PC-3 (cell line): ENCODE results near the gene IFT122. TPM values are rescaled to one million over a fixed set of nuclear protein-coding genes. Genes with fewer than 3 reads are reported as not detected.

Source experiments
- ATAC-seq: fragments of 200-7000 bp; cut with Tn5 transposase; 2 replicates; pipeline ENCODE4 v1.9.1; 2020; ENCODE audit warnings: mild to moderate bottlenecking, moderate library complexity
- BruUV-seq: library from RNA; stranded (reverse); fragments of 400-500 nt; replicated peaks from 2 replicates; lab custom pipeline; 2021; lab: Mats Ljungman, UMichigan
- CTCF ChIA-PET: fragments of 300-600 bp; sonication (Branson Sonifier 250); formaldehyde crosslinking; loops from one replicate; lab custom pipeline; 2022; ENCODE audit warnings: antibody characterized with exemption; lab: Charles Lee
- POLR2A ChIA-PET: fragments of 300-600 bp; sonication (Branson Sonifier 250); formaldehyde crosslinking; loops from one replicate; lab custom pipeline; 2022; ENCODE audit warnings: antibody characterized with exemption; ENCODE audit not compliant: unreplicated experiment; lab: Charles Lee
- DNase-seq: peaks from one replicate; pipeline ENCODE4 v3.0.0-alpha.2; 2015
- H2AFZ ChIP-seq: fragments of 300-600 bp; sonication (generic); 2 replicates; pipeline ENCODE4 v1.6.0; 2016; ENCODE audit warnings: antibody characterized with exemption, low read length
- H3F3A ChIP-seq: fragments of 300-600 bp; sonication (generic); one replicate; pipeline ENCODE4 v1.6.0; 2017; ENCODE audit warnings: antibody characterized with exemption, low read length, control low read depth, mild to moderate bottlenecking; ENCODE audit not compliant: unreplicated experiment
- H3K27ac ChIP-seq: fragments of 300-600 bp; sonication (generic); 2 replicates; pipeline ENCODE4 v1.5.1; 2016; ENCODE audit warnings: mild to moderate bottlenecking, low read length
- H3K27me3 ChIP-seq: fragments of 300-600 bp; sonication (generic); 2 replicates; pipeline ENCODE4 v1.6.1; 2016; ENCODE audit warnings: low read length, mixed read lengths
- H3K36me3 ChIP-seq: fragments of 300-600 bp; sonication (generic); 2 replicates; pipeline ENCODE4 v1.6.1; 2016; ENCODE audit warnings: low read depth, mixed run types, low read length, mixed read lengths
- H3K4me1 ChIP-seq: fragments of 300-600 bp; sonication (generic); 2 replicates; pipeline ENCODE4 v1.5.1; 2016; ENCODE audit warnings: low read length; ENCODE audit not compliant: insufficient read depth
- H3K4me2 ChIP-seq: fragments of 300-600 bp; sonication (generic); 2 replicates; pipeline ENCODE4 v1.6.0; 2016; ENCODE audit warnings: low read length
- H3K4me3 ChIP-seq: fragments of 300-600 bp; sonication (generic); 2 replicates; pipeline ENCODE4 v1.5.1; 2016; ENCODE audit warnings: mild to moderate bottlenecking, low read length, mixed read lengths
- H3K79me2 ChIP-seq: fragments of 300-600 bp; sonication (generic); 2 replicates; pipeline ENCODE4 v1.6.1; 2017; ENCODE audit warnings: low read length, mixed read lengths
- H3K9ac ChIP-seq: fragments of 300-600 bp; sonication (generic); 2 replicates; pipeline ENCODE4 v1.6.0; 2016; ENCODE audit warnings: mild to moderate bottlenecking, low read length
- H3K9me2 ChIP-seq: fragments of 300-600 bp; sonication (generic); replicated peaks from 2 replicates; pipeline ENCODE4 v1.6.1; 2016; ENCODE audit warnings: mixed run types, low read length, mixed read lengths
- H3K9me3 ChIP-seq: fragments of 300-600 bp; sonication (generic); 2 replicates; pipeline ENCODE4 v1.6.1; 2016; ENCODE audit warnings: low read length, mixed read lengths
- H4K20me1 ChIP-seq: fragments of 300-600 bp; sonication (generic); 2 replicates; pipeline ENCODE4 v1.6.1; 2016; ENCODE audit warnings: low read length, mixed read lengths
- EZH2 ChIP-seq: fragments of 300-600 bp; sonication (generic); IDR thresholded peaks from one replicate; pipeline ENCODE4 v1.6.1; 2017; ENCODE audit warnings: antibody characterized with exemption, mild to moderate bottlenecking, low read length; ENCODE audit not compliant: unreplicated experiment
- EZH2phosphoT487 ChIP-seq: fragments of 300-600 bp; sonication (generic); IDR thresholded peaks from 2 replicates; pipeline ENCODE4 v1.6.1; 2018; ENCODE audit warnings: mild to moderate bottlenecking, antibody characterized with exemption, low read length, borderline replicate concordance
- intact Hi-C: fragments of 100-400 bp; cut with micrococcal nuclease; formaldehyde crosslinking; loops from 2 replicates; pipeline ENCODE4 v1.9.0; 2023
- total RNA-seq: library from RNA; depleted of rRNA; stranded (reverse); fragments of >200 nt; gene quantifications from 2 replicates; pipeline ENCODE4 v1.2.3, GENCODE V29; 2014
- TF ChIP-seq, protein P1 (sequence below): fragments of 300-600 bp; sonication (generic); conservative IDR thresholded peaks from 2 replicates; pipeline ENCODE4 v1.5.1; 2017; ENCODE audit warnings: antibody characterized with exemption, low read depth, mild to moderate bottlenecking, low read length

IFT122 gene
- total RNA-seq, 1 experiment from 2014 or later = 10.2 TPM

GRCh38 chr3:129536374-129536667, 96.3 kb downstream of the IFT122 start:
- BruUV-seq = no TSS peak
- DNase-seq = no peak
- intact Hi-C loops = no loop called here
- H3K4me3 ChIP-seq = no peak overlapping the region
- ChIA-PET CTCF (no interaction called here), POLR2A (no interaction called here)
- no peak overlapping the region for H2AFZ ChIP-seq
- TF ChIP-seq, protein P1, sequence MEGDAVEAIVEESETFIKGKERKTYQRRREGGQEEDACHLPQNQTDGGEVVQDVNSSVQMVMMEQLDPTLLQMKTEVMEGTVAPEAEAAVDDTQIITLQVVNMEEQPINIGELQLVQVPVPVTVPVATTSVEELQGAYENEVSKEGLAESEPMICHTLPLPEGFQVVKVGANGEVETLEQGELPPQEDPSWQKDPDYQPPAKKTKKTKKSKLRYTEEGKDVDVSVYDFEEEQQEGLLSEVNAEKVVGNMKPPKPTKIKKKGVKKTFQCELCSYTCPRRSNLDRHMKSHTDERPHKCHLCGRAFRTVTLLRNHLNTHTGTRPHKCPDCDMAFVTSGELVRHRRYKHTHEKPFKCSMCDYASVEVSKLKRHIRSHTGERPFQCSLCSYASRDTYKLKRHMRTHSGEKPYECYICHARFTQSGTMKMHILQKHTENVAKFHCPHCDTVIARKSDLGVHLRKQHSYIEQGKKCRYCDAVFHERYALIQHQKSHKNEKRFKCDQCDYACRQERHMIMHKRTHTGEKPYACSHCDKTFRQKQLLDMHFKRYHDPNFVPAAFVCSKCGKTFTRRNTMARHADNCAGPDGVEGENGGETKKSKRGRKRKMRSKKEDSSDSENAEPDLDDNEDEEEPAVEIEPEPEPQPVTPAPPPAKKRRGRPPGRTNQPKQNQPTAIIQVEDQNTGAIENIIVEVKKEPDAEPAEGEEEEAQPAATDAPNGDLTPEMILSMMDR = no peak
- TF ChIP-seq EZH2 (no peak), EZH2phosphoT487 (no peak)
- no peaks in the 10 kb centered on the region for H3K27me3 ChIP-seq
- no peak for ATAC-seq
- no peaks in the 10 kb centered on the region for H3K36me3 ChIP-seq
- no peaks in the 10 kb centered on the region for H3K9me2 ChIP-seq
- H3K4me2 ChIP-seq = no peak overlapping the region
- no peaks in the 10 kb centered on the region for H3K79me2 ChIP-seq
- no peak overlapping the region for H3K9ac ChIP-seq
- H3K4me1 ChIP-seq = no peaks in the 10 kb centered on the region
- no peak overlapping the region for H3K27ac ChIP-seq
- no peaks in the 10 kb centered on the region for H3F3A ChIP-seq
- no peaks in the 10 kb centered on the region for H3K9me3 ChIP-seq
- no peaks in the 10 kb centered on the region for H4K20me1 ChIP-seq

- DNase-seq (no peak), ATAC-seq (no peak)
- intact Hi-C loops = no loop called here
- Histone ChIP-seq H4K20me1 (no peaks in the 10 kb centered on the region), H3K9me2 (no peaks in the 10 kb centered on the region), H3K4me2 (no peak overlapping the region), H3K9ac (no peak overlapping the region), H3K4me3 (no peak overlapping the region), H2AFZ (no peak overlapping the region), H3F3A (no peaks in the 10 kb centered on the region), H3K4me1 (no peaks in the 10 kb centered on the region), H3K79me2 (no peaks in the 10 kb centered on the region), H3K27ac (no peak overlapping the region), H3K9me3 (no peaks in the 10 kb centered on the region), H3K36me3 (no peaks in the 10 kb centered on the region), H3K27me3 (no peaks in the 10 kb centered on the region)
- BruUV-seq = no TSS peak
- TF ChIP-seq EZH2 (no peak), EZH2phosphoT487 (no peak)
- TF ChIP-seq, protein P1 = no peak
- CTCF ChIA-PET = no interaction called here
- POLR2A ChIA-PET = no interaction called here
These were observed 96.8 kb downstream of the IFT122 start for GRCh38 chr3:129536804-129537203.

DNA sequence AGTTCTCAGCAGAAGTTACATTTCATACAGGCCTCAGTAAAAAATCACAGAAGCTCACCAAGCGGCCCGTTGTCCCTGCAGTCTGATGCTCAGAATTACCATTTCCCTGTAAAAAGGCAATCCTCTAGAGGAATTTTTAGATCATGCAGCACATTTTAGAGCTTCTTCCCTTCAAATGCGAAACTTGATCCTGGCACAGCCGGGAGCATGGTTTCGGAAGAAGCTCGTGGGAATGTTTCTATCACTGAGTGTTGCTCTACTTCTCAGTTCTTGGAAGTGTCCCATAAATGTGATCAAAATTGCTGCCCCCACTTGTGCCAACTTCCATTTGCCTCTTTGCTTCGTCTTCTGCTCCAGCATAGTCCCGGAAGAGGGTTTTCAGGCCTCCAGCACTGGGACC, 99.2 kb downstream of the IFT122 start:
- H3F3A ChIP-seq = no peaks in the 10 kb centered on the region
- H3K27ac ChIP-seq = no peak overlapping the region
- no peaks in the 10 kb centered on the region for H3K4me1 ChIP-seq
- no peak overlapping the region for H3K4me3 ChIP-seq
- TF ChIP-seq, protein P1 = no peak
- H3K36me3 ChIP-seq = no peaks in the 10 kb centered on the region
- no peaks in the 10 kb centered on the region for H3K79me2 ChIP-seq
- no peaks in the 10 kb centered on the region for H3K27me3 ChIP-seq
- ChIA-PET POLR2A (no interaction called here), CTCF (no interaction called here)
- H3K9me3 ChIP-seq = no peaks in the 10 kb centered on the region
- no peaks in the 10 kb centered on the region for H3K9me2 ChIP-seq
- no peak for DNase-seq
- H3K4me2 ChIP-seq = no peak overlapping the region
- ATAC-seq = no peak
- no peak overlapping the region for H2AFZ ChIP-seq
- H4K20me1 ChIP-seq = no peaks in the 10 kb centered on the region
- no peak overlapping the region for H3K9ac ChIP-seq
- intact Hi-C loops = no loop called here
- BruUV-seq = no TSS peak
